CD4-positive, alpha-beta T cell (primary cell): ENCODE results near the gene ESAM. TPM values are rescaled to one million over a fixed set of nuclear protein-coding genes. Genes with fewer than 3 reads are reported as not detected.

Experiments used
- ATAC-seq: fragments of 200-7000 bp; cut with Tn5 transposase; one replicate; pipeline ENCODE4 v1.10.0; 2022; ENCODE audit warnings: mild to moderate bottlenecking; ENCODE audit not compliant: poor library complexity
- CTCF ChIA-PET: fragments of 350-600 bp; sonication (Branson Sonifier 250); formaldehyde crosslinking; loops from one replicate; lab custom pipeline; 2021; ENCODE audit warnings: antibody characterized with exemption, inconsistent platforms; lab: Charles Lee
- POLR2A ChIA-PET: fragments of 350-600 bp; sonication (Branson Sonifier 250); formaldehyde crosslinking; loops from one replicate; lab custom pipeline; 2021; ENCODE audit warnings: antibody characterized with exemption, inconsistent platforms; lab: Charles Lee
- DNase-seq, 14 experiments: peaks; one replicate each; pipeline ENCODE4 v3.0.0-alpha.2; 2013 to 2020; ENCODE audit warnings: mixed read lengths in 2 of 14
- H3K27ac ChIP-seq, 2 donors: one replicate each; pipeline versions ENCODE4 v1.5.1 to v1.7.0; 2013; ENCODE audit warnings: low read length in 2 of 2, low read depth in 1 of 2, mild to moderate bottlenecking in 1 of 2
- H3K27me3 ChIP-seq, 2 experiments: 1 replicate in 1 of 2; 2 replicates in 1 of 2; pipeline versions ENCODE4 v1.6.1 to v1.7.0; 2013; ENCODE audit warnings: low read length in 2 of 2, control low read depth in 1 of 2, mild to moderate bottlenecking in 1 of 2, moderate library complexity in 1 of 2; ENCODE audit not compliant: insufficient read depth in 2 of 2, control insufficient read depth in 1 of 2
- H3K36me3 ChIP-seq: one replicate; pipeline ENCODE4 v1.6.1; 2013; ENCODE audit warnings: low read length, control low read depth; ENCODE audit not compliant: insufficient read depth
- H3K4me1 ChIP-seq: one replicate; pipeline ENCODE4 v1.6.1; 2013; ENCODE audit warnings: low read length, control low read depth; ENCODE audit not compliant: insufficient read depth
- H3K4me3 ChIP-seq: one replicate; pipeline ENCODE4 v1.5.1; 2013; ENCODE audit warnings: mild to moderate bottlenecking, low read length, moderate library complexity
- H3K9me3 ChIP-seq, 2 experiments: 1 replicate in 1 of 2; 2 replicates in 1 of 2; pipeline versions ENCODE4 v1.6.1 to v1.7.0; 2013; ENCODE audit warnings: low read length in 2 of 2, mild to moderate bottlenecking in 2 of 2, control low read depth in 1 of 2, moderate library complexity in 1 of 2; ENCODE audit not compliant: control insufficient read depth in 1 of 2, insufficient read depth in 1 of 2
- H3K27ac Mint-ChIP-seq: one replicate; pipeline ENCODE4 v1.8.0; 2020; ENCODE audit warnings: mixed read lengths
- H3K27me3 Mint-ChIP-seq: one replicate; pipeline ENCODE4 v1.8.0; 2021; ENCODE audit warnings: mixed read lengths
- H3K36me3 Mint-ChIP-seq: one replicate; pipeline ENCODE4 v1.8.0; 2021; ENCODE audit warnings: low read depth, mixed read lengths
- H3K4me1 Mint-ChIP-seq: one replicate; pipeline ENCODE4 v1.8.0; 2021; ENCODE audit warnings: low read depth, mixed read lengths
- H3K4me3 Mint-ChIP-seq: one replicate; pipeline ENCODE4 v1.8.0; 2020; ENCODE audit warnings: mild to moderate bottlenecking, mixed read lengths
- H3K9me3 Mint-ChIP-seq: one replicate; pipeline ENCODE4 v1.8.0; 2020; ENCODE audit warnings: mixed read lengths
- CTCF ChIP-seq: fragments of 200-600 bp; IDR thresholded peaks from one replicate; pipeline ENCODE4 v1.8.0; 2022; ENCODE audit warnings: antibody characterized with exemption, mild to moderate bottlenecking
- intact Hi-C, 2 experiments: fragments of 100-400 bp; cut with DNase I in 1 of 2; cut with micrococcal nuclease in 1 of 2; formaldehyde crosslinking; loops; one replicate each; pipeline versions ENCODE4 v1.15.1 to v1.9.0; 2023 to 2025; cut with DNase I, micrococcal nuclease
- total RNA-seq, 174 experiments: library from RNA in 2 of 174; stranded (reverse) in 2 of 174; gene quantifications; one replicate each; pipeline ENCODE4 v1.2.3 and lab custom pipeline; 2021 to 2026

ESAM gene
- total RNA-seq, 2 experiments from 2014 or later = 0.38 to 0.64 TPM

GRCh38 chr11:124763156-124763947 is 1.3 kb upstream of the ESAM start:
- peaks cover 33 to 35% of the 10 kb centered on the region in 2 experiments for H3K27me3 ChIP-seq
- Mint-ChIP-seq H3K36me3 (peaks cover 13% of the 10 kb centered on the region), H3K4me1 (peaks cover 30% of the 10 kb centered on the region), H3K27me3 (peaks cover 38% of the 10 kb centered on the region), H3K9me3 (no peaks in the 10 kb centered on the region), H3K4me3 (peak overlapping the region; percentile 97), H3K27ac (no peak overlapping the region)
- H3K36me3 ChIP-seq = peaks cover 6% of the 10 kb centered on the region
- POLR2A ChIA-PET = interaction anchor here (0.7 to 6.5 kb wide), 6 partner anchors 16 to 196 kb away, joined by 3 to 65 read pairs (median 6); partner anchors contain the start of genes MSANTD2, SIAE and SPA17
- no peak overlapping the region for H3K27ac ChIP-seq
- TF ChIP-seq CTCF = peak; percentile 77
- peaks cover 50% of the 10 kb centered on the region for H3K4me1 ChIP-seq
- peak; percentile 50 for ATAC-seq
- peak; percentile 81 to 92 (median 86) for DNase-seq
- H3K9me3 ChIP-seq = peaks cover 0 to 15% of the 10 kb centered on the region in 2 experiments
- peak overlapping the region; percentile 68 for H3K4me3 ChIP-seq
- CTCF ChIA-PET = interaction anchor here (0.6 to 6.1 kb wide), 24 partner anchors 9 to 852 kb away, joined by 3 to 60 read pairs (median 5); partner anchors contain the start of genes MSANTD2, SIAE, SPA17 and VSIG2
- intact Hi-C loops = loop anchor here (1.0 to 10.0 kb wide), 6 partner anchors 17 to 1019 kb away; partner anchors contain the start of gene ZNF202 (in 1 of the 2)

- POLR2A ChIA-PET = interaction anchor here (1.0 to 6.5 kb wide), 5 partner anchors 15 to 93 kb away, joined by 3 to 65 read pairs (median 7); partner anchors contain the start of genes MSANTD2, SIAE and SPA17
- CTCF ChIA-PET = interaction anchor here (0.7 to 6.1 kb wide), 18 partner anchors 10 to 853 kb away, joined by 3 to 60 read pairs (median 6); partner anchors contain the start of genes MSANTD2, SIAE, SPA17 and VSIG2
- Mint-ChIP-seq H3K36me3 (peaks cover 11% of the 10 kb centered on the region), H3K9me3 (no peaks in the 10 kb centered on the region), H3K27me3 (peaks cover 44% of the 10 kb centered on the region), H3K4me1 (peaks cover 34% of the 10 kb centered on the region), H3K27ac (no peak overlapping the region), H3K4me3 (peak overlapping the region; percentile 97)
- Histone ChIP-seq H3K27ac (no peak overlapping the region), H3K4me1 (peaks cover 54% of the 10 kb centered on the region), H3K36me3 (peaks cover 5% of the 10 kb centered on the region), H3K9me3 (peaks cover 0 to 15% of the 10 kb centered on the region in 2 experiments), H3K27me3 (peaks cover 39 to 41% of the 10 kb centered on the region in 2 experiments), H3K4me3 (peak overlapping the region; percentile 68)
- TF ChIP-seq CTCF = no peak
- ATAC-seq (peak; percentile 22), DNase-seq (no peak)
- intact Hi-C loops = loop anchor here (1.0 to 10.0 kb wide), 6 partner anchors 16 to 1018 kb away; partner anchors contain the start of gene ZNF202 (in 1 of the 2)
Measured at GRCh38 chr11:124762624-124763155, 600 bp upstream of the ESAM start.
